Right lobe of liver (tissue), 6 donors: ENCODE measurements around the gene FMN1. TPM values are rescaled to one million over a fixed set of nuclear protein-coding genes. Genes with fewer than 3 reads are reported as not detected.

Experiments
- ATAC-seq, 4 donors: fragments of 200-7000 bp; cut with Tn5 transposase; one replicate each; pipeline ENCODE4 v1.9.1; 2020; ENCODE audit warnings: mild to moderate bottlenecking in 4 of 4, moderate library complexity in 4 of 4
- DNase-seq, 3 donors: peaks; one replicate each; pipeline ENCODE4 v3.0.0-alpha.2; 2020
- H3K27ac ChIP-seq, 3 donors: fragments of 200-600 bp; one replicate each; pipeline ENCODE4 v1.8.0; 2022
- H3K27me3 ChIP-seq, 2 donors: fragments of 200-600 bp; one replicate each; pipeline ENCODE4 v1.8.0; 2022
- H3K36me3 ChIP-seq, 4 donors: fragments of 200-600 bp; sonication (generic) in 1 of 4; one replicate each; pipeline versions ENCODE4 v1.5.1 to v1.8.0; 2017 to 2022; ENCODE audit warnings: control low read depth in 1 of 4
- H3K4me1 ChIP-seq, 4 donors: fragments of 200-600 bp; sonication (generic) in 1 of 4; one replicate each; pipeline versions ENCODE4 v1.5.1 to v1.8.0; 2017 to 2022; ENCODE audit warnings: control low read depth in 1 of 4
- H3K4me3 ChIP-seq, 3 donors: fragments of 200-600 bp; one replicate each; pipeline ENCODE4 v1.8.0; 2022
- H3K9me3 ChIP-seq, 4 donors: fragments of 200-600 bp; sonication (generic) in 1 of 4; one replicate each; pipeline versions ENCODE4 v1.5.1 to v1.8.0; 2017 to 2022; ENCODE audit warnings: control low read depth in 1 of 4
- CTCF ChIP-seq, 4 donors: fragments of 200-600 bp in 3 of 4; fragments of 450-650 bp in 1 of 4; IDR thresholded peaks; one replicate each; pipeline versions ENCODE4 v1.5.1 to v1.8.0; 2016 to 2022; ENCODE audit warnings: antibody characterized with exemption in 4 of 4, mild to moderate bottlenecking in 2 of 4
- POLR2A ChIP-seq: fragments of 450-650 bp; IDR thresholded peaks from one replicate; pipeline ENCODE4 v1.6.1; 2017; ENCODE audit warnings: antibody characterized with exemption, mild to moderate bottlenecking
- WGBS: methylation state at CpG from one replicate; pipeline ENCODE4 v1.1.6; 2018; ENCODE audit warnings: low coverage, low lambda C conversion rate; ENCODE audit not compliant: insufficient coverage; ENCODE audit errors: missing lambda C conversion rate; 5-methylcytosine and 5-hydroxymethylcytosine counted together
- intact Hi-C, 2 donors: fragments of 100-400 bp; cut with DNase I; formaldehyde crosslinking; loops; one replicate each; pipeline versions ENCODE4 v1.11.2 to v1.14.1; 2022
- total RNA-seq, 6 experiments: library from RNA; depleted of rRNA in 2 of 6; stranded (reverse); fragments of >200 nt in 2 of 6; fragmentation: NEBNext Ultra II Directional in 3 of 6; extraction: Animal tissue kit (Norgen Biotek cat#: 25700) in 3 of 6; gene quantifications; one replicate each; pipeline versions ENCODE4 v1.1.0 to v1.2.4, GENCODE V29; 2016 to 2023
- donor health status: DM: no; HTN: yes; CAD: no.
- donor health status: DM: no; HTN: no; CAD: no.
- donor health status: DM: no; HTN: no; CAD: no.
- donor health status: DM: no; HTN: yes; CAD: no.
- donor health status: DM: no; HTN: yes; CAD: no.

Gene FMN1
- total RNA-seq, 6 experiments from 2014 or later: 1.1 to 6.8 (median 3.1) TPM

GRCh38 chr15:32936283-32936918, 258.1 kb downstream of the FMN1 start:
- H3K36me3 ChIP-seq: no peaks in the 10 kb centered on the region
- H3K4me1 ChIP-seq: no peaks in the 10 kb centered on the region
- no peaks in the 10 kb centered on the region for H3K9me3 ChIP-seq
- H3K27me3 ChIP-seq: peaks cover 0 to 6% of the 10 kb centered on the region in 2 donors
- intact Hi-C loops: loop anchor here in 1 of 2 donors (10.0 kb wide), 1 partner anchor 272 kb away; no protein-coding TSS in a partner anchor
- H3K27ac ChIP-seq: no peak overlapping the region
- WGBS: 14% methylated on average over 1 of the region's 1 CpG
- DNase-seq (no peak), ATAC-seq (peak; percentile 64 to 74 (median 69))
- TF ChIP-seq CTCF (IDR thresholded peaks at IDR 0.05) (peak; percentile 47 to 76 (median 64)), POLR2A (no peak)
- H3K4me3 ChIP-seq: no peak overlapping the region

GRCh38 chr15:32935139-32935538, 259.4 kb downstream of the FMN1 start:
- Histone ChIP-seq H3K36me3 (no peaks in the 10 kb centered on the region), H3K27me3 (peaks cover 0 to 6% of the 10 kb centered on the region in 2 donors), H3K4me1 (no peaks in the 10 kb centered on the region), H3K4me3 (no peak overlapping the region), H3K9me3 (peaks cover 0 to 2% (median 0%) of the 10 kb centered on the region in 4 donors), H3K27ac (no peak overlapping the region)
- no peak for TF ChIP-seq CTCF (IDR thresholded peaks at IDR 0.05)
- TF ChIP-seq POLR2A: no peak
- WGBS: 74% methylated on average over 5 of the region's 5 CpGs
- intact Hi-C loops: loop anchor here in 1 of 2 donors (10.0 kb wide), 1 partner anchor 270 kb away; no protein-coding TSS in a partner anchor
- DNase-seq: no peak
- no peak for ATAC-seq

- no peak for ATAC-seq
- peaks cover 0 to 6% of the 10 kb centered on the region in 2 donors for H3K27me3 ChIP-seq
- no peaks in the 10 kb centered on the region for H3K4me1 ChIP-seq
- intact Hi-C loops: loop anchor here in 1 of 2 donors (10.0 kb wide), 1 partner anchor 268 kb away; no protein-coding TSS in a partner anchor
- TF ChIP-seq POLR2A: no peak
- TF ChIP-seq CTCF (IDR thresholded peaks at IDR 0.05): no peak
- DNase-seq: no peak
- peaks cover 0 to 2% (median 0%) of the 10 kb centered on the region in 4 donors for H3K9me3 ChIP-seq
- H3K4me3 ChIP-seq: no peak overlapping the region
- H3K27ac ChIP-seq: no peak overlapping the region
- 80% methylated on average over 1 of the region's 1 CpG for WGBS
- no peaks in the 10 kb centered on the region for H3K36me3 ChIP-seq
These were observed 261.3 kb downstream of the FMN1 start for GRCh38 chr15:32933236-32933635.

GRCh38 chr15:32928876-32929275, 265.6 kb downstream of the FMN1 start:
- Histone ChIP-seq H3K4me1 (no peaks in the 10 kb centered on the region), H3K4me3 (no peak overlapping the region), H3K27ac (no peak overlapping the region), H3K27me3 (no peaks in the 10 kb centered on the region), H3K36me3 (no peaks in the 10 kb centered on the region), H3K9me3 (peaks cover 0 to 2% (median 0%) of the 10 kb centered on the region in 4 donors)
- no peak for TF ChIP-seq CTCF (IDR thresholded peaks at IDR 0.05)
- TF ChIP-seq POLR2A: no peak
- no peak for DNase-seq
- no peak for ATAC-seq
- WGBS: 27% methylated on average over 3 of the region's 3 CpGs
- intact Hi-C loops: no loop called here
